HG03175 (cell line): Measurements from ENCODE around the gene OR2T35.
"Not testable (repeated sequence)": the region's sequence is repeated elsewhere in the genome, so short reads cannot be mapped to it uniquely, and the experiment has no call there.

ENCODE experiments used
- ATAC-seq: cut with Tn5 transposase; IDR thresholded peaks from one replicate; pipeline ENCODE4 v1.9.1; 2021; ENCODE audit warnings: mild to moderate bottlenecking, moderate library complexity; ENCODE audit not compliant: unreplicated experiment

The OR2T35 gene, protein sequence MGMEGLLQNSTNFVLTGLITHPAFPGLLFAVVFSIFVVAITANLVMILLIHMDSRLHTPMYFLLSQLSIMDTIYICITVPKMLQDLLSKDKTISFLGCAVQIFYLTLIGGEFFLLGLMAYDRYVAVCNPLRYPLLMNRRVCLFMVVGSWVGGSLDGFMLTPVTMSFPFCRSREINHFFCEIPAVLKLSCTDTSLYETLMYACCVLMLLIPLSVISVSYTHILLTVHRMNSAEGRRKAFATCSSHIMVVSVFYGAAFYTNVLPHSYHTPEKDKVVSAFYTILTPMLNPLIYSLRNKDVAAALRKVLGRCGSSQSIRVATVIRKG

DNA sequence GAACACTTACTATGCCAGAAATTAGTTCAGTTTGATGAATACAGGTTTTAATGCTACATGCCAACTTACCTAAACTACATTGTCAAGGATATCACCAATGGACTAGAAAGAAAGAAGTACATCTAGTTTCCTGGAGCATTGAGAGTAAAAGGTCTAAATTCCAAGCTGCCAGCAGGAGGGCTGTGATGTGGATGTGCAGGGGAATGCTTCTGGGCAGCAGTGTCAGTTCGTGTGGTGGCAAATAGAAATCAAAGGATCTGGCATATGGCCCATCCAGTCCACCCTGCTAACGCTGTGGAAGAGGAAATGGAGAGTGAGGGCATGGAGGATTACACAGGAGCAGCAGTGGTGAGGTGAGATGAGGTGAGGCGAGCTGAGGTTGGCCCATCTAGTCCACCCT is at the start of gene OR2T35:
Gene OR2T35, minus strand, starts transcription at position 101 of the 400 bp plus-strand sequence. CDS start 6,020 bp downstream, outside the sequence.
- ATAC-seq, result not testable (repeated sequence)

DNA sequence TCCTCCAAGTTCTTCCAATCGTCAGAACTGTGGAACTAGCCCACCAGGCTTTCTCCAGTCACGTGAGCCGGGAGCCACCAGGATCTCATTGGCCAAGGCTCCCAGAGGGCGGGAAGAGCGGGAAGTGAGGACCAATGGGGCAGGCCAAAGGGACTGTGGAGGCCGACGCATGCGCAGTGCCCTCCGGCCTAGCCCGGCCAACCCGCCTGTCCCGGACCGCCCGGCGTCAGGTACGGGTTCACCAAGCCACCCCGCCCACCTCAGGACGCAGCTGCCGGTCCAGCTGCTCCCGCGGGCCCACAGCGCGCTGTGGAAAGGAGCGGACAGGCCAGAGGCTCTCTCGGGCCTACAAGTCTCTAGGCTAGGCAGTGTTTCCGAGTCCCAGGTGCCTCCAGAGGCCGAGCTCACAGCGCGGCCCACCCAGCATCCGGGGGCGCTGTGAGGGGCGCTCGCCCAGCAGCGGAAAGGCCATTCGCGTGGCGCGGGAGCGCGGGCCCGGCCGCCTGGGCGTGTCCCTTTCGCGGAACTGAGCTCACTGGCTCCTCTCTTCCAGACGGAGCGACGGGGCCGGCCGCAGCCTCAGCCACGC is 46.6 kb upstream of the OR2T35 start:
- no peak for ATAC-seq

DNA sequence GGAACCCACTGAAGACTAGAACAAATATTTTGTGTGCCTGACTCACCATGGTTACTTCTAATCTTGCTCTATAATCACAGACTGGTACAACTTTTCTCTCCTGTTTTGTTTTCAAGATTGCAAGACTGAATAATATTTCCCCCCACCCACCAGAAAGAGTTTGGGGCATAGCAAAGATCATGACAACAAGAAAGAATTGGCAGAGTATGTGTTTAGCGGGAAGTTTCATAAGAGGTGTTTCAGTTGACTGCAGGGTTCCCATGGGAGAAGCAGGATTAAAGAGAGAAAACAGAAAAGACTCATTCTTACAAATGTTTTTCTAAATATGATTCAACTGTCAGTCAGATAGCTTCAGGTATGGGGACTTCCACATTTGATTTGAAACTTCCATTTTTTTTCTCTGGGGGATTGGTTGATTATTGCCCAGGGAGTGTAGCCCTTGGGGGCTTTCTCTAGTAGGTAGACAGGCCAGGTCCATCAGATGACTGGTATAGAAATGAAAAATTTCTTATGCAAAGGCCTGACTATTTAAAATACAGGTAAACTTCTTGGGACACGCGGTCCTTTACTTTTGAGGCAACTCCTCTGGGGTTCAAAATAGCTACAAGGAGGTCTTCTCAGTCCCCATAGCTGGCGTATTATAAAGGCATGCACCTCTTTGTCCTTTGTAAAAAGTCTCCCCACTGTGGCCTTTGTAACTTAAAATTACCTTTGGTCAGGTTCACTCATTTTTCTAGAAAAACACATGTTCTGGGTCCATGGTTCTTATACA is 43.6 kb upstream of the OR2T35 start:
- peak; percentile 57 for ATAC-seq

GRCh38 chr1:248686815-248687214 is 41.7 kb upstream of the OR2T35 start:
- ATAC-seq, result peak; percentile 90

DNA sequence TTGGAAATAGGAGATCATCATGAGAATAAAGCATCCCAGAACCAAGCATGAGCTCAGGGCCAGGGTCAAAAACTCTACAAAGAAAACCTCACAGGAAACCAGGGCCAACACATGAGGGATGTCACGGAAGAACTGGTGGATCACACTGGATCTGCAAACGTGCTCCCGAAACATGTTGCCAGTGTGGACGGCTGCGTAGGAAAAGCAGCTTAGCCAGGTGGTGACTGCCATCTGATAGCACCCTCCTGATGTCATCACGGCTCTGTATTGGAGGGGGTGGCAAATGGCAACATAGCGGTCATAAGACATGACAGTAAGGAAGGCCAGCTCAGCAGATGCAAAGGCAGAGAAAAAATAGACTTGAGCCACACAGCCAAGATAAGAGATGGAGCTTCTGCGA is 36.6 kb upstream of the OR2T35 start:
- no peak for ATAC-seq

GRCh38 chr1:248670003-248670402 is 24.9 kb upstream of the OR2T35 start:
- ATAC-seq, result no peak

- peak; percentile 98 for ATAC-seq
Observed at GRCh38 chr1:248663453-248664328, 18.6 kb upstream of the OR2T35 start.

DNA sequence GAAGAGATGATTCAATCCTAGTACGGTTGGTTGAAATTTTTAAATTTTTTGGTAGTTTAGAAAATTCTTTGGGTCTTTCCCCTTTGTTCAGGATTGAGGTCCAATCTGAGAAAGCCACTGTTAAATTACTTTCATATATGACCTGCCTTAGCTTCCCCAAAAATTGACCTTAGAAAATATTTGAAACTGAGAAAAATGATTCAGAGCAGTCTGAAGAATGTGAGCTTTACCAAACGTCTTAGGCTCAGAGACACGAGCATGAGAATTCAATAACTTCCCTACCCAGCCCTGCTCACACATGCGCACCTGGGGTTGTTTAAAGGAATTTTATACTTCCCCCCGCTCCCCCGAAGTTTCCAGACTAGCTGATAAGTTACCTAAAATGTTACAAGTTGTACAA is 11.7 kb upstream of the OR2T35 start:
- ATAC-seq, result not testable (repeated sequence)

GRCh38 chr1:248655354-248655753 is 10.3 kb upstream of the OR2T35 start, which contains the start of gene OR2T27:
OR2T27 (minus strand) TSS chr1:248655528; CDS start chr1:248650884, 4,644 bp downstream.
- ATAC-seq, result not testable (repeated sequence)

- not testable (repeated sequence) for ATAC-seq
Observed at GRCh38 chr1:248648770-248649536, 3.9 kb upstream of the OR2T35 start.

DNA sequence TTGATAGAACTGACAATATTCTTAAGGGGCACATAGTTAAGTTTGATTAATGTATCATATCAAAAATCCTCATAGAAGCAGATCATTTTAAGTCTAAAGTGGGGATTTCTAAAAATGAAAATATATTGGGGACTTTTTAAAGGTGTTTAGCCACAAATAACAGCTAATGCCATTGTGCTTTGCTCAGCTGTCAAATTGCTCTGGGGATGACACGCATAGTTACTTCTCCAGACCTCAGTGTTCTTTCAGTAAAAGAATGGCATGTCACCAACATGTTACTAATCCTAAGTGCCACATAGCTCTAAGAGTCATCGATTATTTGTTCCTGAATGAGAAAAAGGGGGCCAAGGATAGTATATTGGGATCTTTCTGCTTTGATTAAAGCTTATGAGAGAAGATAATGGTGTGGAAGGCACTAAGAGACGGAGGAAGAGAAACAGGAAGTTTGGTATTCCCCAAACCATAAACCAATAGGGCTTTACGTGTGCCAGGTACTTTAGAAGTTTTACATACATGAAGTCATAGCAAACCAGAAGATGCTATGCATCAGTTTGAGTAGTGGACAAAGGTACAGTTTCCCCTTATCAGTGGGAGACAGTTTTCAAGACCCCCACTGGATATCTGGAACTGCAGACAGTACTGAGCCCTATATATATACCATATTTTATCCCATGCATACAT is 2.0 kb downstream of the OR2T35 start:
- ATAC-seq, result peak; percentile 57

- ATAC-seq, result peak; percentile 6
Observed at GRCh38 chr1:248641583-248641982, 3.5 kb downstream of the OR2T35 start.

GRCh38 chr1:248640906-248641305 is 4.2 kb downstream of the OR2T35 start:
- peak; percentile 59 for ATAC-seq

DNA sequence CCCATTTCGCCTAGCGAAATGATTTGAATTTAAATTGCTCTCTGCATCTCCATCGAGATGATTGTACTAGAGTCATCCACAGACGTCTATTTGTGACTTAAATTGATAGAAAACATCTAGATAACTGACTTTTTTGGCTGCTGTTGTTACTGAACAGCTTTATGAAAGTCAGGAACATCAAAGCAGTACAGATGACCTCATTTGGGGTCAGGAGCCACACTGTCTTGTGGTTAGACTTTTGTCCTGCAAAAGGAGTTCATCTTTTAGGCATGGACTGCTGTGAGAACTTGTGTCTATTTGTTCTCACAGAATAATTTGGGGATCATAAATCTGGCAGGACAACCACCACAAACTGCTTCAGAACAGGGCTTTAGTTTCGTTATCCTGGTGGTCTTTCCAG is 5.4 kb downstream of the OR2T35 start:
- peak; percentile 25 for ATAC-seq

GRCh38 chr1:248636612-248637011 is 8.5 kb downstream of the OR2T35 start:
- ATAC-seq, result not testable (repeated sequence)

GRCh38 chr1:248634991-248635390 is 10.1 kb downstream of the OR2T35 start, which contains the start of gene OR2T11:
OR2T11 (minus strand) TSS chr1:248635091; CDS start chr1:248627128, 7,963 bp downstream.
- not testable (repeated sequence) for ATAC-seq

- no peak for ATAC-seq
Observed at GRCh38 chr1:248631354-248632008, 13.6 kb downstream of the OR2T35 start.

DNA sequence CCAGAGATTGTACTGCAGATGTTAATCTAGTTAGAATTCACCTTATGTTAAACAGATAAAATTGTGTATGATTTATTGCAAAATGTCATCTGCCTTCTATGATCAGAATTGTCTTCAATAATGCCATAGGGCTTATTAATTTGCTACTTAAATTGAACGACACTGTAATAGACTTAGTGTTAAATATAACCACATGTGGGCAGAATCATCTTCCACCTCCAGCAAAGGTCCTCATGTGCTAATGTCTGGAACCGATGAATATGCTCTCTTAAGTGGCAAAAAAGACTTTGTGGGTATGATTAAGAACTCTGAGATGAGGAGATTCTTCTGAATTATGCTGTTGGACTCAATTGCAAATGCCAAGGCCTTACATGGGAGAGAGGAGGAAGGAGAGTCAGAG is 14.5 kb downstream of the OR2T35 start:
- ATAC-seq, result no peak
